Femur (tissue), 1 donor: ENCODE measurements around the gene CCAR1.
A peak's percentile ranks its signal among the peaks of the same experiment; 100 is the strongest.
"Not testable (repeated sequence)": the region's sequence is repeated elsewhere in the genome, so short reads cannot be mapped to it uniquely, and the experiment has no call there.

Source experiments
- DNase-seq: peaks from one replicate; pipeline ENCODE4 v3.0.0-alpha.2; 2017

Gene CCAR1

DNA sequence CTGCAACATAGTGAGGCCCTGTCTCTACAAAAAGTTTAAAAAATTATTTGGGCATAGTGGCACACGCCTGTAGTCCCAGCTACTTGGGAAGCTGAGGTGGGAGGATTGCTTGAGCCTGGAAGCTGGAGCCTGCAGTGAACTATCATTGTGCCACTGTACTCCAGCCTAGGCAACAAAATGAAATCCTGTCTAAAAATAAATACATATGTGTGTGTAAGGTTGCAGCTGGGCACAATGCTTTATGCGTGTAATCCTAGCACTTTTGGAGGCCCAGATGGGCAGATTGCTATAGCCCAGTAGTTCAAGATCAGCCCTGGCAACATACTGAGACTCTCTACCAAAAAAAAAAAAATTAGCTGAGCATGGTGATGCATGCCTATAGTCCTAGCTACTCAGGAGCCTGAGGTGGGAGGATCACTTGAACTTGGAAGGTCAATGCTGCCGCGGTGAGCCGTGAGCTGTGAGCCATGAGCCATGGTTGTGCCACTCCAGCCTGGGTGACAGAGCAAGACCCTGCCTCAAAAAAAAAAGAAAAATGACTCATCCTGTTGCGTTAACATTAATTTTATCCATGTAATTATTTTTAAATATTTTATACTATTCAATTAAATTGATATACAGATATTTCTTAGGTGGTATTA is 38.3 kb downstream of the CCAR1 start:
- DNase-seq: no peak

DNA sequence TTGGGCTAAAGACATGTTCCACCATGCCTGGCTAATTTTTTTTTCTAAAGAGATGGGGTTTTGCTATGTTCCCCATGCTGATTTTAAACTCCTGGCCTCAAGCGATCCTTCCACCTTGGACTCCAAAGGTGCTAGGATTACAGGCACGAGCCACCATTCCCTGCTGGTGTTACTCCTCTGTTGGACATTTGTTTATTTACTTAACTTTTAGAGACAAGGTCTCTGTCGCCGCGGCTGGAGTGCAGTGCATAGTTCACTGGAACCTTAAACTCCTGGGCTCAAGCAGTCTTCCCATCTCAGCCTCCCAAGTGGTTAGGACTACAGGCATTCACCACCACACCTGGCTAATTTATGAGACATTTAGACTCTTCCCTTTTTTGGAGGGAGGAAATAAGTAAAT is 38.9 kb downstream of the CCAR1 start:
- DNase-seq: no peak

DNA sequence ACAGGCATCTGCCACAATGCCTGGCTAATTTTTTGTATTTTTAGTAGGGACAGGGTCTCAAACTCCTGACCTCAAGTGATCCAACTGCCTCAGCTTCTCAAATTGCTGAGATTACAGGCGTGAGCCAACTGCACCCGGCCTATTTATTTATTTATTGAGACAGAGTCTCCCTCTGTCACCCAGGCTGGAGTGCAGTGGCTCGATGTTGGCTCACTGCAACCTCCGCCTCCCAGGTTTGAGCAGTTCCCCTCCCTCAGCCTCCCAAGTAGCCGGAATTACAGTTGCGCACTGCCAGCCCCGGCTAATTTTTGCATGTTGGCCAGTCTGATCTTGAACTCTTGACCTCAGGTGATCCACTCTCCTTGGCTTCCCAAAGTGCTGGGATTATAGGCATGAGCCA is 46.4 kb downstream of the CCAR1 start:
- not testable (repeated sequence) for DNase-seq

DNA sequence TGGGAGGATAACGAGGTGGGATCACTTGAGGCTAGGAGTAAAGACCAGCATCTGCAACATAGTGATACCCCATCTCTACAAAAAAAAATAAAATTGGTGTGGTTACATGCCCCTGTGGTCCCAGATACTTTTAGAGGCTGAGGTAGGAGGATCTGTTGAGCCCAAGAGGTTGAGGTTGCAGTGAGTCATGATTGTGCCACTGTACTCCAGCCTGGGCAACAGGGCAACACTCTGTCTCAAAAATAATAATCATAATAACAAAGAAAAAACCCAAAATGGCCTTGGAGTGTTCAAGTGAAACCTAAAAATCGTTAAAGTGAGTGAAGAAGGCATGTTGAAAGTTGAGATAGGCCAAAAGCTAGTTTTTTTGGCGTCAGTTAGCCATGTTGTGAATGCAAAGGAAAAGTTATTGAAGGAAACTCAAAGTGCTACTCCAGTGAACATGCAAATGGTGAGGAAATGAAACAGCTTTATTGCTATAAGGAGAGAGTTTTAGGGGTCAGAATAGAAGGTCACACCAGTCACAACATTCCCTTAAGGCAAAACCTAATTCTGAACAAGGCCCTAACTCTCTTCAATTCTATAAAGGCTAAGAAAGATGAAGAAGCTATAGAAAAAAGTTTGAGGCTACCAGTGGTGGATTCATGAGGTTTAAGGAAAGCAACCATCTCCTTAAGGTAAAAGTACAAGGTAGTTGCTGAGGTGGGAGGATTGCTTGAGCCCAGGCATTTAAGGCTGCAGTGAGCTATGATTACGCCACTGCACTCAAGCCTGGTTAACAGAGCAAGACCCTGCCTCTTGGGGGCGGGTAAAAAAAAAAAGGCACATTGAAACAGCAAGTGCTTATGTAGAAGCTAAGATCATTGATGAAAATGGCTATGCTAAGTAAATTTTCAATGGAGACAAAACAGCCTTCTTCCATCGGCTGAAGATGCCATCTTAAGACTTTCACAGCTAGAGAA is 60.9 kb downstream of the CCAR1 start:
- DNase-seq: no peak

DNA sequence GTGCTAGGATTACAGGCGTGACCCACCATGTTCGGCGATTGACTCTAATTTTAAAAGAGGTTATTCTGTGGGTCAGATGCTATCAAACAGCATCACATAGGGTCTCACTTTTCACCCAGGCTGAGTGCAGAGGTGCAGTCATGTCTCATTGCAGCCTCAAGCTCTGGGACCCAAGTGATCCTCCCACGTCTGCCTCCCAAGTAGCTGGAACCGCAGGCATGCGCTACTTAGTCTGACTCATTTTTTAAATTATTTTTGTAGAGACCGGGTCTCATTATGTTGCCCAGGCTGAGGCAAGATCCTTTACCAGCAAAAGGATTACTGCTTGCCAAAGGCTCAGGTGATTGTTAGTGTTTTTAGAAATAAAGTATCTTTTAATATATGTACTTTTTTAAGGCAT is 63.4 kb downstream of the CCAR1 start:
- DNase-seq: no peak

DNA sequence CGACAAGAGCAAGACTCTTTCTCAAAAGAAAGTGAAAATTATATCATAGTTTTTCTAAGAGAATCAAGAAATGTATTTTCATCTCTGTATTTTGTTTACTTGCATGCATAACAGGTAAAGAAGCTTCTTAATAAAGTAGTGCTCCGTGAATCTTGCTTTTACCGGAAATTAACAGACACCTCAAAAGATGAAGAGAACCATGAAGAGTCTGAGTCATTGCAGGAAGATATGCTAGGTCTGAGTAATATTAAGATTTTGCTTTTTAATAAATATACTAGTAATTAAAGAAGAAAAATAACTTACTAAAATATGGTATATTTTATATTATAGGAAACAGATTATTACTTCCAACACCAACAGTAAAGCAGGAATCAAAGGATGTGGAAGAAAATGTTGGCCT is 66.8 kb downstream of the CCAR1 start:
- DNase-seq: no peak

DNA sequence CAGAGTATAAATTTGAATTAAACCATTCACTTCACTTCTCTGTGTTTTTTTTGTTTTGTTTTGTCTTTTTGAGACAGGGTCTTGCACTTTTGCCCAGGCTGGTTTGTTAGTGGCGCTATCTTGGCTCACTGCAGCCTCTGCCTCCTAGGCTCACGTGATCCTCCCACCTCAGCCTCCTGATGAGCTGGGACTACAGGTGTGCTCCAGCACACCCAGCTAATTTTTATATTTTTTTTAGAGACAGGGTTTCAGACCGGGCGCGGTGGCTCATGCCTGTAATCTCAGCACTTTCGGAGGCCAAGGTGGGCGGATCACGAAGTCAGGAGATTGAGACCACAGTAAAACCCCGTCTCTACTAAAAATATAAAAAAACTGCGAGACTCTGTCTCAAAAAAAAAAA is 69.4 kb downstream of the CCAR1 start:
- no peak for DNase-seq

DNA sequence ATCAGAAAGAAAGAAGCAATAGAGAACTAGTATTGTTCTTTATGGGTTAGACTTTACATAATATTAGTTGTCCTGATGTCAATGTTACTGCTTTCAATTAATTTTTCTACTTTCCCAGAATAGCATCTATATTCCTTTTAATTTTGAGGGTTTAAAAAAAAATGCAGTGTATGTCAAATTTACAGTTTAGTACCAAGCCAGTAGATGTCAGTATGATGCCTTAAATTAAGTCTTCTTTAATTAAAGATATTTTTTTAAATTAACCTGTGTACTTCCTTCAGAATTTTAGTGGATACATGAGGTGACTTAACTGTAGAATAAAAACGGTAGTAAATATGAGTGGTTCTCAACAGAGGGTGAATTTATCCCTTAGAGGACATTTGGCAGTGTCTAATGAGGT is 71.1 kb downstream of the CCAR1 start:
- no peak for DNase-seq

DNA sequence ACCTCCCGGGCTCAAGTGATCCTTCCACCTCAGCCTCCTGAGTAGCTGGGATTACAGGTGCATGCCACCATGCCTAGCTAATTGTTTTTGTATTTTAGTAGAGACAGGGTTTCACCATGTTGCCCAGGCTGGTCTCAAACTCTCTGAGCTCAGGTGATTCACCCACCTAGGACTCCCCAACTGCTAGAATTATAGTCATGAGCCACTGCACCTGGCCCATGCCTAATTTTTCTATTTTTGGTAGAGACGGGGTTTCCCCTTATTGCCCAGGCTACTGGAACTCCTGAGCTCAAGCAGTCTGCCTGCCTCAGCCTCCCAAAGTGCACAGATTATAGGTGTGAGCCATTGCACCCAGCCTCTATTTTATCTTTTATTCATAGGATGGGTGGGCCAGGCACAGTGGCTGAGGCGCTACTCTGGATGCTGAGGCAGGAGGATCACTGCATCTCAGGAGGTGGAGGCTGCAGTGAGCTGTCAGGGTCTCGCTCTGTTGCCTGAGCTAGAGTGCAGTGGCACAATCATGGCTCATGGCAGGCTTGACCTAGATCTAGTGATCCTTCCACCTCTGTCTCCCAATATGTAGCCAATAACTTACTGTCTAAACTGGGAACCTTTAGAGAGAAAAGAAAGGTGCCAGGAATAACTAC is 75.0 kb downstream of the CCAR1 start:
- no peak for DNase-seq

DNA sequence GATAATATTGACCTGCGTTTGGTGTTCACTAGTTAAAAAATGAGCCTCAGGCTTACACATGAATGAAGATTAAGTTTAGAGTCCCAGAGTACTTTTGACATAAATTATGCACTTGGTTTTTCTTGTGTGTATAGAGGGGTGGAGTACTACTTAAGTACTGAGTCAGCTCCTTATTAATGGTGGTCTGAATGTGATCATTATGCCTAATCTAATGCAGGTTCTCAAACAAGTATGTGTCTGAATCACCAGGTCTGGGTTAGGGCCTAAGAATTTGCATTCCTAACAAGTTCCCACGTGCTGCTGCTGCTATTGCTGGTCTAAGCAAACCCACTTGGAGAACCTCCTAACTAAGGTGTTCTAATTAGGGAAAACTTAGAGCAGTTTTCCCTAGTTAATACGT is 75.6 kb downstream of the CCAR1 start:
- no peak for DNase-seq

DNA sequence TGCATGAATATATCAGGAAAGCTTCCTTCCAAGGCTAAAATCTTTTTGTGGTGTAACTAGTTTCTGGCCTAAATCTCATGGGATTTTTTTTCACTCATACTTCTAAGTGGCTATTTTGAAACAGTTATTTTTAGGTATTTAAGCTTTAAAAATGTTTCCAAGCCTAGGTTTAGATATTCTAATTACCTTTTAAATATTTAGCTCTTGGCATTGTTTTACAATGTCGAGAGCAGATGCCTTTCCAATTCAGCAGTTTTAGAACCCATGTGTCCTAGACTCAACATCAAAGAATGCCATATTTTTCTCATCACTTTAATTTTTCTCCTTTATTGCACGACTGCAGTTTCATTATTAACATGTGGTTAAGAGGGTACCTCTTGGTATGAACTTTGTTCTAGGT is 79.2 kb downstream of the CCAR1 start:
- no peak for DNase-seq

DNA sequence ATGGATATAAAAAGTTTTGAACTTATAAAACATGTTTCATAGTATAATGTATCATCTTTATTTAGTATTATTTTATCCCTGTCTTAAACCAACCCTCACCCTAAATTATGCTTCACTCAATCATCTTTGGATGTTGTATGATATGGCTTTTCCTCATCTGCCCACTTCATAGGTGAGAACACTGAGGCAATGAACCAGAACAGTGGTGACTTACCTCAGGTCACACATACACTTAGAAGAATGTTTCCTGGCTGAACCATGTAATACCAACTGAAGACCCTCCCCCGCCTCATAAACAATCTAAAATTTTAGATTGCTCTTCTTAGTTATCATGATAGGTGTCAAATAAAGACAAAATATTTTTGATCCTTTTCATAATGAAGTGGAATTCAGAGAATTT is 83.7 kb downstream of the CCAR1 start:
- DNase-seq: no peak

DNA sequence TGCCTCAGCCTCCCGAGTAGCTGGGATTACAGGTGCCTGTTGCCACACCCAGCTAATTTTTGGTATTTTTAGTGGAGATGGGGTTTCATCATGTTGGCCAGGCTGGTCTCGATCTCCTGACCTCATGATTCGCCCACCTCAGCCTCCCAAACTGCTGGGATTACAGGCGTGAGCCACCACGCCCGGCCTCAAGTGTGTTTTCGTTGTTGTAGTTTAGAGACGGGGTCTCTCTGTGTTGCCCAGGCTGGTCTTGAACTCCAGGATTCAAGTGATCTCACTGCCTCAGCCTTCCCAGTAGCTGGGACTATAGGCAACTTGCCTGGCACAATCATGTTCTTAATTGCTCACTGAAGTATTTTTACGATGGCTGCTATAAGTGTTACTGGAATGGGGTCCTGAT is 89.8 kb downstream of the CCAR1 start:
- DNase-seq: not testable (repeated sequence)

DNA sequence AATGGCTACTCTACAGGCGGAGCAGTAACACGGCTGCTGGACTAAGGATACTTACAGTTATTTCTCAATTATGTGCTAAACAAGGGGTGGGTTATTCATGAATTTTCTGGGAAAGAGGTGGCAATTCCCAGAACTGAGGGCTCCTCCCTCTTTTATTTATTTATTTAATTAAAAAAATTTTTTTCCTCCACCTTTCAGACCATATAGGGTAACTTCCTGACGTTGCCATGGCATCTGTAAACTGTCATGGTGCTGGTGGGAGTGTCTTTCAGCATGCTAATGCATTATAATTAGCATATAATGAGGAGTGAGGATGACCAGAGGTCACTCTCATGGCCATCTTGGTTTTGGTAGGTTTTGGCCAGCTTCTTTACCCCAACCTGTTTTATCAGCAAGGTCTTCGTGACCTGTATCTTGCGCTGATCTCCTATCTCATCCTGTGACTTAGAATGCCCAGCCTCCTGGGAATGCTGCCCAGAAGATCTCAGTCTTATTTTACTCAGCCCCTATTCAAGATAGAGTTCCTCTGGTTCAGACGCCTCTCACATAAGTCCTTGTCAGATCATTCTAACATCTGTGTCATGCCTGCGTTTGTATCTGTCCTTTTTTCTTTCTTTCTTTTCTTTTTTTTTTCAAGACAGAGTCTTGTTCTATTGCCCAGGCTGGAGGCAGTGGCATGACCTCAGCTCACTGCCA is 90.4 kb downstream of the CCAR1 start:
- DNase-seq: no peak

DNA sequence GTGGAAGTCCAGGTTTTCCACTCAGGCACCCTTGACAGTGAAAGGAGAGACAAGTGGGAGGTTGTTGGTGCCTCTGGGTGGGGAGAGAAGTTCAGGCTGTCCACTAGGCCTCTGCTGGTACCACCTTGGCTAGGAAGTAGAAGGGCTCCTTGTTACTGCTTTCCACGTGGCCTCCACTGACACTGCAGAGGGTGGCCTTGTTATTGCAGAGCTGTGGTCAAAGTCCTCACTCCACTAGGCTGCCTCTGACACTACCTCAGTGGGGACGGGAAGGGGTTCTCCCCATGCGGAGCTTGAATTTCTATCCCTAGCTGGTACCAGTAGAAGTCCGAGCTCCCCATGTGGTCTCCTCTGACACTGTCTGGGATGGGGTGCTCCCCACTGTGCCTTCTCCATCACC is 91.4 kb downstream of the CCAR1 start:
- DNase-seq: no peak

DNA sequence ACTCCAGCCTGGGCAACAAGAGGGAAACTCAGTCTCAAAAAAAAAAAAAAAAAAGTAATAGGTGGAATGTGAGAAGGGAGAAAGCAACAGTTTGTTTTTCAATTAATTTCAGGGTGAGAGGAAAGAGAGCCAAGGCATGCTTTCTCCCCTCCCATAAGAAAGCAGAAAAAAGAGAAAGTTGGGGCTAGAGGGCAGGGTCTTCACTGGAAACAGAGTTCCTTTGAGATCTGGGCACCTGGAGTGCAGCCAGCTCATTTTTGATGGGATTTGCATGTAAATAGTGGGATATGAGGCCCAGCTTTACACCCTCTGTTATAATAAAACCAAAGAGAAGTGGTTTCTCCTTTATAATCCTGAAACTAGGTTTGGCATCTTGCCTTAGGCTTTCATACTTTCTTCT is 92.5 kb downstream of the CCAR1 start:
- DNase-seq: no peak

DNA sequence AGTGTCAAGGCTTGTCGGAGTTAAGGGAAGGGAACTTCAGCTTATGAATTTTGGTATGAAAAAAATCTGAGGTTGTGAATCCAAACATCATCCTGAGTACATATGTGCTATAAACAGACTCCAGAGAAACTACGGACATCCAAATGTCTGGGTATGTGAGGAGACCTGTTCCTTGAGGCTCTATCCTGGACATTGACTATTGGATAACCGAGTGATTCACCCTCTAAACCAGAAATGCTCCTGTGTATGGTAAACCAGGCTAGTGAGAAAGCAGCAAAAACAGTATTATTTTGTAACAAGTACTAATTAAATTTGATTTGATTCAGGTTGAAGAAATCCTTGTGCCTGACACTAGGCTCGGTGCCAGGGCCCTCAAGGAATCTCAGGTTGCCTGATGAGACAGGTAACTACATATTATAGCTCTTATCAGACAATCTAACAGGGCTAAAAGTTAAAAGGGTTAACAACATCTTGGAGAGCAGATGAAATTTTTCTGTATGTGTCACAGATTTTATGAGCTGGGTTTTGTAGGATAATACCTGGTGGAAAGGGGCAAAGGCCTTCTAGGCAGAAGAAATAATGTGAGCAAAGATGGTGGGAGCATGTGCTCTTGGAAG is 95.9 kb downstream of the CCAR1 start:
- no peak for DNase-seq

DNA sequence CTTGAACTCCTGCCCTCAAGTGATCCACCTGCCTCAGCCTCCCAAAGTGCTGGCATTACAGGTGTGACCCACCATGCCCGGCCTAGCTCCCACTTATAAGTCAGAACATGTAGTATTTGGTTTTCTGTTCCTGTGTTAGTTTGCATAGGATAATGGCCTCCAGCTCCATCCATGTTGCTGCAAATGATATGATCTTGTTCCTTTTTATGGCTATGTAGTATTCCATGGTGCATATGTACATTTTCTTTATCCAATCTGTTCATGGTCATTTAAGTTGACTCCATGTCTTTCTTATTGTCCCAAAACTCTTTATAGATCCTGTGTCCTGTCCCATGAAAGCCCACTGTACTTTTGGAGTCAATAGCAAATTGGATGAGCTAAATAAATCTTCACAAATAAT is 99.3 kb downstream of the CCAR1 start:
- not testable (repeated sequence) for DNase-seq

DNA sequence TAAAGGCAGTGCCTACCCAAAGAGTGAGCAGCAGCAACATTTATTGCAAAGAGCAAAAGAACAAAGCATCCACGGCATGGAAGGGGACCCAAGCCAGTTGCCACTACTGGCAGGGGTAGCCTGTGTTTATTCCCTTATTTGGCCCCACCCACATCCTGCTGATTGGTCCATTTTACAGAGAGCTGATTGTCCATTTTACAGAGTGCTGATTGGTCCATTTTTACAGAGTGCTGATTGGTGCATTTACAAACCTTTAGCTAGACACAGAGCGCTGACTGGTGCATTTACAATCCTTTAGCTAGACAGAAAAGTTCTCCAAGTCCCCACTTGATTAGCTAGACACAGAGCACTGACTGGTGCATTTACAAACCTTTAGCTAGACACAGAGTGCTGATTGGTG is 101.6 kb downstream of the CCAR1 start:
- DNase-seq: not testable (repeated sequence)

DNA sequence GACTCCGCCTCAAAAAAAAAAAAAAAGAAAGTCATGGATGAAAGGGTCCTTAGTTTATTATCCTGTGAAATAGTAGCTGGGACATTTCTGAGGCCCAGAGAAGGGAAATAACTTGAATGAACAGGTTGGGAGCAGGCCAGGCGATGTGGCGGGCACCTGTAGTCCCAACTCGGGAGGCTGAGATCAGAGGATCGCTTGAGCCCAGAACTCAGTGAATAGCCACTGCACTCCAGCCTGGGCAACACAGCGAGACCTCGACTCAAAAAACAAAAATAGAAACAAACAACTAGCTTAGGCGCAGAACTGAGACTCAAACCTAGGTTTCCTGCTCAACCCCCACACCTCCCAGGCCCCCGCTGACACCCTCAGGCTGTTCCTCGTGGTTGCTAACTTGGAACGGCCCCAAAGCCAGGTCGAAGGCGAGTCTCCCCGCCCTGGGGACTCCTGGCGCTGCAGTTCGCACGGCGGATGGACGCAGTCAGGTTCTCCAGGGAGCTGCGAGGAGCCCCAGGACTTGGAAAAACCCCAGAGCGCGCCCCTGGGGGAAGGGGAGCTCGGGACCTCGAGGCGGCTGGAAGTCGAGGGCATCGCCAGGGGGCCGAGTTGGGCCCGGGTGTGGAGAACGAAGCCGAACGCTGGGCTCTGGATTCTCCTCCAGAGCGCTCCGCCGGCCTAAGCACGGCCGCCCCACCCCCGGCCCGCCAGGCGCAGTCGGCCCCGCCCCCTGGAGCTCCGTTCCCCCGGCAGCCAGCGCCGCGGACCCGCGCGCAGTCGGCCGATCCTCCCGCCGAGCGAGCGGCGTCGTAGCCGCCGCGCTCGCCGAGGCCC is 105.9 kb downstream of the CCAR1 start, which contains the start of gene STOX1:
Gene STOX1, plus strand, starts transcription at position 768 of the 828 bp plus-strand sequence. CDS start 93 bp downstream, outside the sequence.
- DNase-seq: peak; percentile 78

DNA sequence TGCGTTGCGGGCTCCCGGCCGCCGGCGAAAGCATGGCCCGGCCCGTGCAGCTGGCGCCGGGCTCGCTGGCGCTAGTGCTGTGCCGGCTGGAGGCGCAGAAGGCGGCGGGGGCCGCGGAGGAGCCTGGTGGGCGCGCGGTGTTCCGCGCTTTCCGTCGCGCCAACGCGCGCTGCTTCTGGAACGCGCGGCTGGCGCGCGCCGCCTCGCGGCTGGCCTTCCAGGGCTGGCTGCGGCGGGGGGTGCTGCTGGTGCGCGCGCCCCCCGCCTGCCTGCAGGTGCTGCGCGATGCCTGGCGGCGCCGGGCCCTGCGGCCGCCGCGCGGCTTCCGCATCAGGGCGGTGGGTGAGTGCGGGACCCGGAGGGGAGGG is 106.5 kb downstream of the CCAR1 start:
- not testable (repeated sequence) for DNase-seq
